K562 (cell line): ENCODE data around the gene PPM1F. TPM values are rescaled to one million over a fixed set of nuclear protein-coding genes. Genes with fewer than 3 reads are reported as not detected.
A peak's percentile ranks its signal among the peaks of the same experiment; 100 is the strongest.

ENCODE experiments used
- ARNT ChIP-seq, 2 experiments: fragments of 450-650 bp; IDR thresholded peaks; 2 replicates each; pipeline ENCODE4 v1.6.1; 2016; ENCODE audit warnings: mild to moderate bottlenecking in 1 of 2
- CHD7 ChIP-seq: fragments of 200-600 bp; sonication (generic); IDR thresholded peaks from one replicate; pipeline ENCODE4 v1.6.1; 2012; ENCODE audit warnings: mild to moderate bottlenecking, low read depth, low read length, inconsistent platforms
- FOXM1 ChIP-seq, 2 experiments: fragments of 450-650 bp in 1 of 2; sonication (generic) in 1 of 2; formaldehyde crosslinking in 1 of 2; IDR thresholded peaks; 2 replicates each; pipeline versions ENCODE4 v1.6.1 to v1.9.0; 2017 to 2022; ENCODE audit warnings: low read depth in 2 of 2, mild to moderate bottlenecking in 2 of 2, missing genetic modification reagents in 1 of 2, moderate library complexity in 1 of 2
- HIVEP1 ChIP-seq: fragments of 250-450 bp; sonication (Bioruptor Pico); IDR thresholded peaks from 2 replicates; pipeline ENCODE4 v1.4.0; 2020; ENCODE audit warnings: mild to moderate bottlenecking
- MAFK ChIP-seq: IDR thresholded peaks from 2 replicates; pipeline ENCODE4 v1.6.1; 2011; ENCODE audit warnings: low read length, improper control_type of control experiment
- MCM5 ChIP-seq: fragments of 450-650 bp; IDR thresholded peaks from 2 replicates; pipeline ENCODE4 v1.6.1; 2016; ENCODE audit warnings: low read depth
- MYC ChIP-seq, 2 experiments: fragments of 250-450 bp in 1 of 2; sonication (Bioruptor Pico) in 1 of 2; IDR thresholded peaks; 2 replicates each; pipeline versions ENCODE4 v1.5.1 to v1.6.1; 2012 to 2021; ENCODE audit warnings: low read depth in 2 of 2, borderline replicate concordance in 1 of 2, improper control_type of control experiment in 1 of 2, low read length in 1 of 2, mild to moderate bottlenecking in 1 of 2, moderate library complexity in 1 of 2
- NEUROD1 ChIP-seq: fragments of 150-350 bp; IDR thresholded peaks from 2 replicates; pipeline ENCODE4 v1.6.1; 2014; ENCODE audit warnings: borderline replicate concordance, low read length, low read depth; ENCODE audit not compliant: partially characterized antibody
- NR4A1 ChIP-seq, 2 experiments: fragments of 250-450 bp in 1 of 2; fragments of 450-650 bp in 1 of 2; sonication (Bioruptor Pico) in 1 of 2; IDR thresholded peaks; 2 replicates each; pipeline versions ENCODE4 v1.4.0 to v1.6.1; 2016 to 2020; ENCODE audit warnings: mild to moderate bottlenecking in 2 of 2, missing compliant biosample characterization in 1 of 2, missing genetic modification characterization in 1 of 2, moderate library complexity in 1 of 2
- POU5F1 ChIP-seq: fragments of 150-350 bp; IDR thresholded peaks from 2 replicates; pipeline ENCODE4 v1.6.1; 2014; ENCODE audit warnings: borderline replicate concordance, low read length, low read depth, mild to moderate bottlenecking; ENCODE audit not compliant: partially characterized antibody
- PTTG1 ChIP-seq: fragments of 450-650 bp; IDR thresholded peaks from 2 replicates; pipeline ENCODE4 v1.6.1; 2016; ENCODE audit warnings: low read depth, mild to moderate bottlenecking, missing genetic modification characterization, missing compliant biosample characterization
- ZBTB49 ChIP-seq: sonication (generic); formaldehyde crosslinking; IDR thresholded peaks from 2 replicates; pipeline ENCODE4 v1.8.0; 2022; ENCODE audit warnings: missing genetic modification reagents, mild to moderate bottlenecking, borderline replicate concordance
- ZC3H11A ChIP-seq: IDR thresholded peaks from 2 replicates; pipeline ENCODE4 v1.6.1; 2012; ENCODE audit warnings: low read depth, low read length, improper control_type of control experiment
- polyA plus RNA-seq, 8 experiments: library from polyadenylated mRNA; depleted of rRNA in 4 of 8; stranded (reverse) in 5 of 8; unstranded in 3 of 8; fragments of >200 nt; fragmentation: Nextera tagmentation in 2 of 8; fragmentation: Illumina TruSeq in 1 of 8; extraction: Ambion mirVana in 2 of 8; extraction: Trizol in 1 of 8; gene quantifications; 2 replicates each; pipeline versions ENCODE4 v1.2.1 to v1.2.3, GENCODE V29; 2011 to 2014; ENCODE audit warnings: inconsistent platforms in 1 of 8, missing spikeins in 1 of 8
- total RNA-seq, 7 experiments: library from RNA; depleted of rRNA in 6 of 7; stranded (reverse); fragments of >200 nt in 6 of 7; fragmentation: Illumina TruSeq in 2 of 7; extraction: Trizol in 2 of 7; gene quantifications; 2 replicates each; pipeline versions ENCODE4 v1.2.1 to v1.2.3, GENCODE V29; 2011 to 2021; ENCODE audit warnings: low replicate concordance in 1 of 7

The PPM1F gene
- total and polyA plus RNA-seq, 9 of the 15 experiments (the other 6 are each of a cell fraction or from before 2014, with no cell fraction given) = 2.1 to 159 (median 64.0) TPM

GRCh38 chr22:21972293-21972779 lies 19.7 kb upstream of the PPM1F start (continued):
- TF ChIP-seq MAFK (no peak; the same call in 1 of the 2 replicates), FOXM1 (IDR thresholded peaks at IDR 0.05; ENCODE audit: low read depth) (no peak), FOXM1 (CRISPR knock-in tag; IDR thresholded peaks at IDR 0.05; ENCODE audit: low read depth) (no peak), MYC (IDR thresholded peaks at IDR 0.05; ENCODE audit: low read depth, low read length) (peak; percentile 68; the same call in 1 of the 2 replicates), MYC (CRISPR knock-in tag; IDR thresholded peaks at IDR 0.05; ENCODE audit: borderline replicate concordance, low read depth) (no peak; the same call in 1 of the 2 replicates), POU5F1 (peak; percentile 67), ARNT (IDR thresholded peaks at IDR 0.05) (peak; percentile 13 to 86; a peak in 1 of 4 replicates), ZC3H11A (no peak), HIVEP1 (CRISPR knock-in tag) (peak; percentile 80; the same call in 1 of the 2 replicates), CHD7 (peak; percentile 81), NEUROD1 (peak; percentile 66), NR4A1 (CRISPR knock-in tag; IDR thresholded peaks at IDR 0.05) (peak; percentile 67), NR4A1 (tag; IDR thresholded peaks at IDR 0.05) (peak; percentile 58; the same call in 1 of the 2 replicates), PTTG1 (tag) (no peak), MCM5 (no peak), ZBTB49 (CRISPR knock-in tag) (no peak)
